WERI-Rb-1 (cell line): ENCODE measurements around the gene CACNG8.

Experiments
- DNase-seq: peaks from one replicate; pipeline ENCODE4 v3.0.0-alpha.2; 2020
- H3K27ac ChIP-seq: fragments of 250-450 bp; sonication (Bioruptor Pico); 2 replicates; pipeline ENCODE4 v1.5.1; 2020; ENCODE audit warnings: mild to moderate bottlenecking, moderate library complexity
- H3K27me3 ChIP-seq: fragments of 250-450 bp; sonication (Bioruptor Pico); 2 replicates; pipeline ENCODE4 v1.5.1; 2021; ENCODE audit warnings: mild to moderate bottlenecking, low read depth, moderate library complexity; ENCODE audit not compliant: insufficient read depth, severe bottlenecking
- H3K36me3 ChIP-seq: fragments of 250-450 bp; sonication (Bioruptor Pico); 2 replicates; pipeline ENCODE4 v1.5.1; 2020; ENCODE audit warnings: mild to moderate bottlenecking, moderate library complexity
- H3K4me3 ChIP-seq: 2 replicates; pipeline ENCODE4 v1.5.1; 2011; ENCODE audit warnings: low read depth, mild to moderate bottlenecking, control low read depth, low read length
- H3K9me3 ChIP-seq: fragments of 250-450 bp; sonication (Bioruptor Pico); 2 replicates; pipeline ENCODE4 v1.5.1; 2021; ENCODE audit warnings: mild to moderate bottlenecking, moderate library complexity; ENCODE audit not compliant: severe bottlenecking
- CTCF ChIP-seq: IDR thresholded peaks from 2 replicates; pipeline ENCODE4 v1.5.1; 2011; ENCODE audit warnings: low read depth, mild to moderate bottlenecking, control low read depth, inconsistent platforms, low read length

CACNG8 gene

GRCh38 chr19:53962887-53963431 lies at the start of gene CACNG8:
CACNG8 (plus strand) TSS chr19:53962937.
- Histone ChIP-seq H3K36me3 (no peaks in the 10 kb centered on the region), H3K27ac (no peak within 1 kb of the TSS), H3K27me3 (peaks cover 80% of the 10 kb centered on the region), H3K9me3 (no peaks in the 10 kb centered on the region), H3K4me3 (no peak within 1 kb of the TSS)
- TF ChIP-seq CTCF, result no peak
- DNase-seq, result no peak

GRCh38 chr19:53915000-53915399 lies 47.7 kb upstream of the CACNG8 start:
- Histone ChIP-seq H3K4me3 (no peak overlapping the region), H3K9me3 (no peaks in the 10 kb centered on the region), H3K36me3 (no peaks in the 10 kb centered on the region), H3K27me3 (peaks cover 19% of the 10 kb centered on the region), H3K27ac (no peak overlapping the region)
- no peak for TF ChIP-seq CTCF
- DNase-seq, result no peak

- DNase-seq, result no peak
- TF ChIP-seq CTCF, result no peak
- Histone ChIP-seq H3K4me3 (no peak overlapping the region), H3K9me3 (no peaks in the 10 kb centered on the region), H3K27me3 (peaks cover 9% of the 10 kb centered on the region), H3K36me3 (no peaks in the 10 kb centered on the region), H3K27ac (no peak overlapping the region)
Observed at GRCh38 chr19:53916004-53916403, 46.7 kb upstream of the CACNG8 start.

GRCh38 chr19:53917356-53917755 lies 45.4 kb upstream of the CACNG8 start:
- no peaks in the 10 kb centered on the region for H3K27me3 ChIP-seq
- no peak overlapping the region for H3K4me3 ChIP-seq
- no peak for TF ChIP-seq CTCF
- no peaks in the 10 kb centered on the region for H3K36me3 ChIP-seq
- DNase-seq, result no peak
- H3K9me3 ChIP-seq, result no peaks in the 10 kb centered on the region
- H3K27ac ChIP-seq, result no peak overlapping the region

GRCh38 chr19:53927739-53928138 lies 35.0 kb upstream of the CACNG8 start:
- no peak overlapping the region for H3K27ac ChIP-seq
- TF ChIP-seq CTCF, result no peak
- H3K9me3 ChIP-seq, result no peaks in the 10 kb centered on the region
- no peak overlapping the region for H3K4me3 ChIP-seq
- H3K27me3 ChIP-seq, result no peaks in the 10 kb centered on the region
- no peaks in the 10 kb centered on the region for H3K36me3 ChIP-seq
- DNase-seq, result no peak

- no peaks in the 10 kb centered on the region for H3K9me3 ChIP-seq
- DNase-seq, result no peak
- no peak overlapping the region for H3K27ac ChIP-seq
- H3K36me3 ChIP-seq, result no peaks in the 10 kb centered on the region
- no peak for TF ChIP-seq CTCF
- peaks cover 19% of the 10 kb centered on the region for H3K27me3 ChIP-seq
- no peak overlapping the region for H3K4me3 ChIP-seq
Observed at GRCh38 chr19:53936029-53936428, 26.7 kb upstream of the CACNG8 start.
